Activated CD4-positive, alpha-beta T cell treated with anti-CD3 and anti-CD28 coated beads for 48 hours (primary cell): ENCODE measurements around the gene LRRC47.

Source experiments
- DNase-seq: peaks from one replicate; pipeline ENCODE4 v3.0.0-alpha.2; 2020

The LRRC47 gene

DNA sequence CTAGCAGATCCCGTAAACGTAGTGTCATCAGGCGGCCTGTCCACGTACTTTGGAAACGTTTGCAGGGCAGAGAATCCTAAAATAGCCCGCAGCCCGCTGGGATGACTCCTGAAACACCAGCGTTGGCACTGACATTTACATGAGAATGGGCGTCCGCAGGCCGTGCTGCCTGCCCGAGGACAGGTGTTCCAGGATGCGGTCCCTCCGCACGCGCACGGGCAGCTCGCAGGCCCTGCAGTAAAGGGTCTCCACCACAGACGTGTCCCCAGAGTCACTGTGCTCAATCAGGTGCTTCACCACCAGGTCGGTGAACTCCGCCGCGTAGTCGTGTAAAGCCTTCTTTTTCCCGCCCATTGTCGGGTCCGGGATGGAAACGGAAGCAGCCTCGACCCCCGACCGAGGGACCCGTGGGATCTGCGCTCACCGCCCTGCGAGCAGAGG lies 49.9 kb downstream of the LRRC47 start:
- DNase-seq = no peak

DNA sequence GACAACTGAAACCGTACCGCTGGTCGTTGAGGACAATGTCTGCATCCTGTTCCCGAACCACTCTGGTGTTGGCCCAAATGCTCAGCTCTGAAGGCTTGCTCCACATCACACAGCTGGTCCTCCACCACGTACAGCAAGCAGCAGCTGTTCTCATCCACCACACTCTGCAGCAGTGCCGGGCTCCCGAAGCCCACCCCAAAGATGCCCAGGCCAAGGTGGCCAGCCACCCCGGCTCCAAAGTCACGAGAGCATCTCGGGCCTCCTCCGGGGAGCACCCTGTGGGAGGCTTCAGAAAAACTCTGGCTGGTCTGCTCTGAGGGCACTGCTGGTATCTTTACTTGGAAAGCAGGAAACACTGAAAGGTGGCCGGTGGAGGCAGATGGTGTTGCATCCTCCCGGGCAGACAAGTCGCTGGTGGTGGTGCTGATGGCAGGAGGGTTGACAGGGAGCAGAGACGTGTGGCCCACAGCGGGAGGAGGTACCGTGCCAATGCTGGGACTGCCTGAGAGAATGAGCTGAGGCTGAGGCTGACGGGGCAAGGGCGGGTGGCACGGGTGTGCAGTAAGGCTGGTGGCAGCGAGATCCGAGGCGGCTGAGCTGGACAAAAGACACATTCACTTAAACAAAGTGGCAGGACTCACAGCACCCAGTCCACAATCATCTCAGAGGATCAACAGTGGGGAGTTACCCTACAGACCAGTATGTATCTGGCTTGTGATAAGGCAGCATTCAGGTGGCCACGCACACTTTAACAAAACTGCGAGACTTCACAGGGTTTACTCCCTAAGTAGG lies 50.5 kb downstream of the LRRC47 start:
- no peak for DNase-seq

DNA sequence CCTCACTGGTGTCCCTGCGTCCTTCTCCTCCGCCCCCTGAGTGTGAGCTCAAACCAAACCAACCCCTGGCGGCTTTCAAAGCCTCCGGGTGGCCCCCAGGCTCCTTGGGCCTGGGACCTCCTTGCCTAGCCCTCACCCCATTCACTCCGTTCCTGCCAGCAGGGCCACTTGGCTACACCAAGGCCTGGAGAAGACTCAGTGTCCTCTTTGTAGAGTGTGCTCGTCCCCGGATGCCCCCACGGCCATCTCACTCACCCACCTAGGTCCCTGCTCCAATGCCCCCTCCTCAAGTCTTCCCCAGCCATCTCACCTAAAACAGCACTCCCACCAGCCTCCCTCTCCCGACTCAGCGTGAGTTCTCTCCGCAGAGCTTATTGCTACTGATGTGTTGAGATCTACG lies 51.2 kb downstream of the LRRC47 start:
- no peak for DNase-seq

DNA sequence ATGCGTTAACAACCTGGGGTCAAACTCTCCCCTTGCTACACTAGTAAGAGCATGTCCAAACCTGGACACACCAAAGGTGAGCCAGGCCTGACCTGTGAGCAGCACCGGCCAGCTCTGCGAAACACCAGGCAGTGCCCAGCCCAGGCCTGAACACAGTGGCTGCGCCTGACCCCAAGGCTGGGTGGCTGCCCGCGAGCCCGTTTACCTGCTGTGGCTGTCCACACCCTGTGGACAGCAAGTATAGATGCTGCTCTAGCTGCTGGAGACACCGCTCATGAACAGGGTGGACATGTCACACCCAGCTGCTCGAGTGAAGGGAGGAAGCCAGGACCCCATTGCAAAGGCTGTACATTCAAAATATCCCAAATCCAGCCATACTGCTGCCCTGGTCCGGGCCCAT lies 51.7 kb downstream of the LRRC47 start:
- DNase-seq = no peak

DNA sequence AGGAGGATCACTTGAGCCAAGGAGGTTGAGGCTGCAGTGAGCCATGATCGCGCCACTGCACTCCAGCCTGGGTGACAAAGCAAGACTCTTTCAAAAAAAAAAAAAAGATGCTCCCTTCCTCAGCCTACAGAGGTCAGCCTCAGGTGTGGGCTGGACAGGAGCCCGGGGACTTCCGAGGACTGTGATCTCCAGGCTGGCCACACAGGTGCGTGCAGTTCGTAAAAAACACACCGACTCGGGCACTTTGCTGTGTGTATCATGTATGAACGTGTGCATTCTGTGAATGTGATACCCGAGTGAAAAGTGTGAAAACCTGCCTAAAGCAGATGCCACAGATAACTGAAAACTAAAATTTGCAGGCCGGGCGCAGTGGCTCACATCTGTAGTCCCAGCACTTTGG lies 52.5 kb downstream of the LRRC47 start:
- DNase-seq = no peak

DNA sequence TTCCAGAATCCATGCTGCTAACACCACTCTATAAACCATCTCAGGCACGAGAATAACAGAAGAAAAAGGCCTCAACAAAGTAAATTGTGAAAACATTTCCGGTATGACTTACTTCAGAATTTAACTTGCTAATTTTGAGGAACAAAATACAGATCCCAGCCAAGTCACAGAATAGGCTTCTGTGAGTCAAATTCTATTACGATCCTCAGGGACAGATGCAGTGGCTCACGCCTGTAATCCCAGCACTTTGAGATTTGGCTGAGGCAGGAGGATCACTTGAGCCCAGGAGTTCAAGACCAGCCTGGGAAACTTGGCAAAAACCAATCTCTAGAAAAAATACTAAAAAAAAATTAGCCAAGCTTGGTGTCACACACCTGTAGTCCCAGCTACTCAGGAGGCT lies 52.9 kb downstream of the LRRC47 start:
- DNase-seq = no peak

DNA sequence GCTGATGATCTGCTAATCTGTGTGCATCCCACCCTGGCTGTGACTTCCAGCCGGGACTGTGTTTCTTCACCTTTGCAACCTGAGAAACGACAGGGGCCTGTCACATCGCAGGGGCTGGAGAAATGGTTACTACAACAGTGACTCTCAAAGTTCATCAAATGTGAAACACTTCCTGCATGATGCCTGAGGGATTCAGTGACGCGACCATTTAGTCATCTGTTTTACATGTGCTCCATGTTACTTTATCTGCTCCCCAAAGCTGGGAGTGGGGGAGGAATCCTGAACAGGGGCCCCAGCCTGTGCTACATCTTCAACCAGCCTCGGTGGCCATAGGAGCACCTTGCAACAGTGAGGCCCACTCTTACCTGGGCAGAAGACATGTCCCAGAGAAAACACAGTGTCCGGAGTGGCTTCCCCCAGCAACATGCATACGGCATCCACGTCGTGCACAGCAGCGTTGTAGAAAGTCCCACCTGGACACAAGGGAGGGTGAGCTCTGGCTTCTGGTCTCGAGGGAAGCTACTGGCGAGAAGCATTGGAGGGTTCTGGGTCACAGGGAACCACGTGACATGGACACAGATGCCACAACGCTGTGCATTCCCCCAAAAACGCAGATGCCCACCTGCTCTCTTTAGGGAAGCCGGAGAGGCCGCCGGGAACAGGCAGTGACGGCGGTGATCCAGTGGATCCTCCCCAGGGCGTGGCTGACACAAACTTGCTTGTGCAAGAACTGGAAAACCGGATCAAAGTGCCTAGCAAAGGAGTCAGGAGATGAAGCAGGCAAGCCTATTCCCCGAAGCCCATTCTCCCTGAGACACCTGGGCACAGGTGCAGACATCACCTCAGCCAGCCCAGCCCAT lies 53.6 kb downstream of the LRRC47 start:
- no peak for DNase-seq

DNA sequence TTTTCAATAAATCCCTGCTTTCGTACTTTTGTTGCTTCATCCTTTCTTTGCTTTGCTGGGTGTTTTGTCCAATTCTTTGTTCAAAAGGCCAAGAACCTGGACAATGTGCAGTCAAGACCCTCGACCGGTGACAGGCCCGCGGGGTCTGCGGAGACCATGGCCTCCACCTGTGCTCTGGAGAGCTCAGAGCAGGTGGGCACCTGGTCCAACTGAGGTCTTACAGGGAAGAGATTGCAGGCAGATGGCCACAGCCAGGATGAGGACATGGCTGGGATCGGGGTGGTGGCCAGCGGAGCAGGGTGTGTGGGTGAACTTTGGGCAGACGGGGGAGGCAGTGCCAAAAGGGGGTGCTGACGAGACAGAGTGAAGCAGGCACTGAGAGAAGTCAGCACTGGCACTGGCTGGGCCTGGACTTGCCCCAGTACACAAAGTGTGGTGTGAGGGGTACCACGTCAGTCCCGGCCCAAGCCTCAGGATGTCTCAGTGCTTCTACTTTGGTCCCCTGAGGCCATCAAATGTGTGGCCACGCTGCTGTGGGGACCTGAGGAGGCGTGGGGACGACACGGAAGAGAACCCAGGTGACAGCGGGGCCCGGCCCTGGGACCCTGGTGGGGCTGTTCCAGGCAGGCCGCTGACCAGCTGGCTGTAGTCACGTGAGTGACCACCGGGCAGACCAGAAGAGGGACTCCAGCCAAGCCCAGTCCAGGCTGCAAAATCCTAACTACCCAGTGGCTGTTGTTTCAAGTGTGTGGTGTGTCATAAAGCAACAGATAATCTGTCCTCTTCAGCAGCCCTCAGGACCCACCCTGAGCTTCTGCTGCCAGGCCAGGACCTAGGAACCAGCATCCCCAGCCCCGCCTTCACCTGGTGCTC lies 54.5 kb downstream of the LRRC47 start:
- no peak for DNase-seq

DNA sequence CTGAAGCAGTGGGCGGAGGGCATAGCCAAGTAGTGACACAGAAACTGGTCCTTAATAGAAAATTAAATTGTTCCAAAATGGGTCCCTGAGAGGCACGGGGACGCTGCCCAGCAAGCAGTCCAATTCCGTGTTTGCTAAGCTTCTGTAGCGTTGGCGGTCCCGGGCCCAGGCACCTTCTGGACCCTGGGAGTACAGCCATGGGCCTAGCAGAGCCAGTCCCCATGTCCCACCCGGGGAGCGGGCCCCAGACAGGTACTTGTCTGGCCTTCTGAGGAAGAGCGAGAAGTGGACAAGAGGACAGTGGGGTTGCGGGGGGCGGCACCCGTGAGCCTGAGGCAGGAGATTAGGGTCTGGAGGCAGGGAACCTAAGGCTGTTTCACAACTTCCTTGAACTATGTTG lies 55.5 kb downstream of the LRRC47 start:
- DNase-seq = no peak

DNA sequence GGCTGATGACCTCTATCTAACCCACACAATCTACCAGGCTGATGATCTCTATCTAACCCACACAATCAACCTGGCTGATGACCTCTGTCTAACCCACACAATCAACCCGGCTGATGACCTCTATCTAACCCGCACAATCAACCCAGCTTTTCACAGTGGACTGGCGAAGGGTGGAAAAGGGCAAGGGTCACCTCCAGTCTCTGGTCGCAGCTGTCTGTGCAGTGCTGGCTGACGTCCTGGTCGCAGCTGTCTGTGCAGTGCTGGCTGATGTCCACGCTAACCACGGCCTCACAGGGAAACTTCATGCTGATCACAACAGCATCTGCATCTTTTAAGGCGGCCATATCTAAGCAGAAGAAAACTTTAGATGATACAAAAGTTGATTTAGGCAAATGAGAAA lies 56.3 kb downstream of the LRRC47 start:
- DNase-seq = no peak

DNA sequence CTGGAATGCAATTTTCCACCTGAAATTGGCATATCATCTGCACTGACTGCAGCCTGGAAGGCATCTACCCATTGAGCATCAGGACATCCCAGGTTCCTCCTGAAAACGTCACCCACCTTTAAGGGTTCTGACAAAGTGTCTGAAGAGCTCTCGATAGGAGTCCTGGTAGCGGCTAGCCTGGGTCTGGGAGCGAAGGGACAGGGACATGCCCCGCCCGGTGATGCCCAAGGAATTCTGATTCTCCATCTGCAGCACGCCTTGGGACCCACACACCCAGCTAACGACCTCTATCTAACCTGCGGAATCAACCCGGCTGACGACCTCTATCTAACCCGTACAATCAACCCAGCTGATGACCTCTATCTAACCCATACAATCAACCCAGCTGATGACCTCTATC lies 57.4 kb downstream of the LRRC47 start:
- no peak for DNase-seq

DNA sequence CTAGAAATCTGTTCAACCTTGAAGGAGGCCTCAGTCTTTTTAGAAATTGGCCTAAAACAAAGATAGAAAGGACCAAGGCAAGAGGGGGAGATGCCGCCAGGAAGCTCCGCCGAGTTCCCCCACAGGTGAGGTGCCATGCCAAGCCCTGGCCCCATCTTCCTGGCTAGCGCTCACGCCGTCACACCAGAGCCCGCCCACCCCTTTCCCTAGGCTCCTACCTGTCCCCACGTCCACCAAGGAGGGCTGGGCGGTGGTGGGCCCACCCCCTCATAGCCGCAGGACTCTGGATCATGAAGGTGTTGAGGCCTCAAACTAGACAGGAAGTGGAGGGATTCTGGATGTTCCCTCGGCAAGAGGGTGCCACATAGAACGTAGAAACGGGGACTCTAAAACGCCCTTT lies 59.6 kb downstream of the LRRC47 start:
- no peak for DNase-seq

DNA sequence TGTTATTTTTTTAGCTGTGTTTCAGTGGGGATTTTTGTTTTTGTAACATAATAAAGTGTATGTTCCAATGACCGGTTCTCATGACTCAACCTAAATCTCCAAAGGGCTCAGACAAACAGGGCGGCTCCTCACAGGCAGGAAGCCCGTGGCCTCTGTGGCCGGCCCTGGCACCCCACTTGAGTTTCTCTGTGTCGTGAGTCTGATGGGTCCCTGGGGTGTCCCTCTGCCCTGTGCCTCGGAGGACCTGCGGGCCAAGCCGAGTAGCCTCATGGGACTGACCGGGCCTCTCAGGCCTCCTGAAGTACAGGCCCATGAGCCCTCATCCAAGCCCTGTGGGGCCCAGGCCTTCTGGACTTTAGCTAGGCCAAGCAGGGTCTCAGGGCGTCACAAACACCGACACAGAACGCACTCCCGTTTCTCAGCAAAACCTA lies 60.2 kb downstream of the LRRC47 start:
- DNase-seq = no peak

DNA sequence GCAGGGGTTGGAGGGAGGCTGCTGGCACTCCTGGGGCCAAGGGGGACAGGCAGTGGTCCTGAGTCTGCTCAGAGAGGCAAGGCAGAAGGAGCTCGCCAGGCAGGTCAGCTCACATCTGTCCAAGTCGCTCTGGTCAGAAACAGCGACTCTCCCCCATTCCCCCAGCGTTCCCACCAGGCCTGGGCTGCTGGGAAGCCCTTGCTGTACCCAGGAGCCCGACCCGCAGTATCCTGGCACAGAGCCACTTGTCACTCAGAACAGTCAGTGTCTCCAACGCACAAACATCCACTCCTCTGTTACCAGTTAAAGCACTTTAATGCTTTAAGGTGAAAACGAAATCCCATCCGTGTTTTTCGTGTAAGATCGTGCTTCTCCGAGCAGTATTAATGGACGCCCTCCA lies 60.6 kb downstream of the LRRC47 start:
- no peak for DNase-seq

DNA sequence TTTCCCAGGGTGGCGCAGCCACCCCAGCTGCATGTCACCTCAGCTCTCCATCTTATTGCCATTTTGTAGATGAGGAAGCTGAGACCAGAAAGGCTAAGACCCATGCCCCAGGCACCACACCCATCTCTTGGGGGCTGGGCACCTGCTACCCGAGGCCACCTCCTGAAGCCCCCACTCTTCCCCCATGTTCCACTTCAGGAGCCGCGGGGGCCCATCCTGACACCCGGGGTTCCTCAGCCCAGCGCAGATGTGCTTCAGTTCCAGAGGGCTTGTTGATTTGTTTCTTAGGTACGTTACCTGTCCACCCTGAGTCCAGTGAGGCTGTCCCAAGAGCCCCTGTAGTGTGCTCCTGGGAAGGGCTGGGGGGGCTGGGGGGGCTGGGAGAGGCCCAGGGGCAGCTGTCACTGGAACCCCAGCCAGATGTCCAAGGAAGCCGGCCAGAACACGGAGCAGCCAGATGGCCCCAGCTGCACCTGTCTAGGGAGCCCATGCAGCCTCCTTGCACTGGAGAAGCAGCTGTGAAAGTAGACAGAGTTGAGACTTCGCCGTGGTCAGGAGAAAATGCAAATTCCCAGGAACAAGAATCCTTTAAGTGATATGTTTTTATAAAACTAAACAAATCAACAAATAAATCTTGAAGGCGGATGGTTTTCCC lies 61.1 kb downstream of the LRRC47 start:
- DNase-seq = no peak

DNA sequence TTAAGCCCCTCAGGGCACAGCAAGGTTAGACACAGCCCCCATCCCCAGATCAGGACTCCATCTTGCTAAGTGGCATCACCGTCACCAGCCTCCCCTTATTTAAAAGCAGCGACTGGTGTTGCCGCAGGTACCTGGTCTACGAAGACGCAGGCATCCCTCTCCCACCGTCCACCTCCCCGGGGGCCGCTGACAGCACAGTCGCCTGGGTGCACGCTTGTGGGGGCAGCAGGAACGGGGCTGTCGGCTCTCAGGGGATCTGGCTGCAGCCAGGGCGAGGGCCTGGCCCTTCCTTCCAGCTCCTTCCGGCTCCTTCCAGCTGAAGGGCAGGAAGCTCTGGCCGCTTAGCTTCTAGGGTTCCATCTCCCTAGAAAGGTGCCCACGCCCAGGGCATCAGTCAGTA lies 61.7 kb downstream of the LRRC47 start:
- DNase-seq = no peak

DNA sequence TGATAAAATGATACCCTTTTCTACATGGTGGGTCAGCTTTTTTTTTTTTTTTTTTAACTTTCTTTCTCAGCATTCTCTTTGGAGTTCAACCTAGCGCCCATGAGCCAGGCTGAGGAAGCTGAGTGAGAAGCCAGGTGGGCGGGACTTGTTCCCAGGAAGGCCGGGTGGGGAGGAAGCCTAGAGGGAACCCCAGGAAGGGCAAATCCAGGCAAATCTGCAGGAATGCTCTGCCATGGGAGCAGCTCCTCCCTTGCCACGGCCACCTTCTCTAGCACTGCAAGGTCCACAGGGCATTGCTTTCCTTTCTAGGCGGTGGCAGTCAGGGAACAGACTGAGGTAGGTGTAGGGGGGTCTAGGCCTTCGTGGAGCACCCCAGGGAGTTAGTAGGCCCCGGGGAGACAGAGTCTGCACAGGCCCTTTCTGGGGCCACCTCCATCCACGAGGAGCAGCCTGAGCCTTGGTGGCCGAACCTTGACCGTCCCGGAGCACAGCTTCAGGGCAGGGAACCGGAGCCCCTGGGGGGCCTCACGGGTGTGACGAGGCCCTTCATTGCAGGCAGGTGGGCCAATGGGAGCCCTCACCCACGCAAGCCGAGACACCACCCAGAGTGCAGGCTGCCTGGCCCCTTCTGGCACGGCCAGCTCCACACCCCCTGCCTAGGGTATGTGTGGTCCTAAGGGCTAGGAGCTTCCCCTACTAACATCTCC lies 62.3 kb downstream of the LRRC47 start:
- no peak for DNase-seq

DNA sequence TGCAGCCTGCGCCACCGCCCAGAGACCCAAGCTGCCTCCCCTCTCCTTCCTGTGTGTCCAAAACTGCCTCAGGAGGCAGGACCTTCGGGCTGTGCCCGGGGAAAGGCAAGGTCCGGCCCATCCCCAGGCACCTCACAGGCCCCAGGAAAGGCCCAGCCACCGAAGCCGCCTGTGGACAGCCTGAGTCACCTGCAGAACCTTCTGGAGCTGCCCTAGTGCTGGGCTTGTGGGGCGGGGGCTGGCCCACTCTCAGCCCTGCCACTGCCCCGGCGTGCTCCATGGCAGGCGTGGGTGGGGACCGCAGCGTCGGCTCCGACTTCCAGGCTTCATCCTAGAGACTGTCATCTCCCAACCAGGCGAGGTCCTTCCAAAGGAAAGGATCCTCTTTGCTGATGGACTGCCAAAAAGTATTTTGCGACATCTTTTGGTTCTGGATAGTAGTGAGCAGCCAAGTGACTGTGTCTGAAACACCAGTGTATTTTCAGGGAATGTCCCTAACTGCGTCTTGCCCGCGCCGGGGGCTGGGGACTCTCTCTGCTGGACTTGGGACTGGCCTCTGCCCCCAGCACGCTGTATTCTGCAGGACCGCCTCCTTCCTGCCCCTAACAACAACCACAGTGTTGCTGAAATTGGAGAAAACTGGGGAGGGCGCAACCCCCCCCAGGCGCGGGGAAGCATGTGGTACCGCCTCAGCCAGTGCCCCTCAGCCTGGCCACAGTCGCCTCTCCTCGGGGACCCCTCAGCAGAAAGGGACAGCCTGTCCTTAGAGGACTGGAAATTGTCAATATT lies 63.0 kb downstream of the LRRC47 start:
- DNase-seq = no peak

DNA sequence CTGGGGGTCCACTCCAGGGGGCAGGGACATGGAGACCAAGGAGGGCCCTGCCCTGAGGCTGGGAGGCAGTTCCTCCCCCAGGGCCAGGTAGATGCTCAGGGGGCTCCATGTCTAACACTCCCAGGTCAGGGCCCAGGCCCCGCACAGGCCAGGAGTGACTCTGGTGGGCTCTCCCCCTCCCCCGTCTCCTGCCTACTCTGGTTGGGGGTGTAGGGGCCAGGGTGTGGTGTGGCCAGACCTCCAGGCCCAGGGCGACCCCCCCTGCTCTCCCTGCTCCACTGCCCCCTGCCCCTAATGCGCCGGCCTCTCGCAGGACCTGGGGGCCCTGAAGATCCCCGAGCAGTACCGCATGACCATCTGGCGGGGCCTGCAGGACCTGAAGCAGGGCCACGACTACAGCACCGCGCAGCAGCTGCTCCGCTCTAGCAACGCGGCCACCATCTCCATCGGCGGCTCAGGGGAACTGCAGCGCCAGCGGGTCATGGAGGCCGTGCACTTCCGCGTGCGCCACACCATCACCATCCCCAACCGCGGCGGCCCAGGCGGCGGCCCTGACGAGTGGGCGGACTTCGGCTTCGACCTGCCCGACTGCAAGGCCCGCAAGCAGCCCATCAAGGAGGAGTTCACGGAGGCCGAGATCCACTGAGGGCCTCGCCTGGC lies 63.7 kb downstream of the LRRC47 start:
- DNase-seq = no peak

DNA sequence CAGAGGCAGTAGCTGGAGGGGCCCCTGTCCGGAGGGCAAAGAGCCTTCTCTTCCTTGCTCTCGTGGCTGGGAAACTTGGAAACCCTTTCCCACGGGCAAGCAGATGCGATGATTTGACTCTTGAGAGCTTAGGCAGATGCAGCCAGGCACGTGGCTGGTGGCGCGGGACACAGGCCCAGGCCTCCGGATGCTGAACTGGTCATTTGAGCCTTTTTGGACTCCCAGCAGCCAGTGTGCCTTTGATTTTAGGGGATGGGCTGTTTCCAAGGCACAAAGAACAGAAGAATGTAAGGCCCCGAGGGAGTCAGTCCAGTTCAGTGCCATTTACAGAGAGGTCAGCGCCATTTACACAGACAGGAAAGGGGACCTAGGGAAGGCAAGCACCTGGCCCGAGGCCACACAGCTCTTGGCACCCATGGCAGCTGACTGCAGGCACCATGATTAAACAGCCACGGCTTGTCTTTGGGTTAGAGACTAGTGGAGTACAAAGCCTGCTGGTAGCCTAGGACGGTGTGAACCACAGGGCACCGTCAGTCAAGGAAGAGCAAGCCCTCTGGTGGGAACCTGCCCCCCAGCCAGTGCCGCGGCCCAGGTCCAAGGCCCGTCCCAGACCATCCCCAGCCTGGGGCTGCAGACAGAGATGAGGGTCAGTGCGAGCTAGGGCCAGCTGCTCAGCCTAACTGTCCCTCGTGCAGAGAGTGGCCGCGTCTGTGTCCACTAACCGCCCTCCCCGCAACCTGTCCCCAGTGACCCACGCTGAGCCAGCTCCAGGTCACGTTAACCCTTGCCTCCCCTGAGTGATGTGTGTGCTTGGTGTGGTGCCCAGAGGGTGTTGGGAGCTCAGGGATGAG lies 64.5 kb downstream of the LRRC47 start:
- no peak for DNase-seq
